Adrenal gland (tissue), 5 donors: Measurements from ENCODE around the gene RAB20.

Experiments
- POLR2A ChIP-seq, 2 donors: fragments of 450-650 bp; IDR thresholded peaks; one replicate each; pipeline ENCODE4 v1.6.1; 2017; ENCODE audit warnings: antibody characterized with exemption in 2 of 2, mild to moderate bottlenecking in 2 of 2, moderate library complexity in 1 of 2
- TF ChIP-seq, protein P1 (sequence below), 6 experiments: fragments of 450-650 bp in 4 of 6; fragments of 200-600 bp in 2 of 6; sonication (generic) in 1 of 6; IDR thresholded peaks; 1 replicate in 5 of 6; 2 replicates in 1 of 6; pipeline versions ENCODE4 v1.5.1 to v1.8.0; 2016 to 2021; ENCODE audit warnings: antibody characterized with exemption in 6 of 6, mild to moderate bottlenecking in 2 of 6, moderate library complexity in 1 of 6
- donor health status: DM: no; HTN: no; CAD: no.

DNA sequence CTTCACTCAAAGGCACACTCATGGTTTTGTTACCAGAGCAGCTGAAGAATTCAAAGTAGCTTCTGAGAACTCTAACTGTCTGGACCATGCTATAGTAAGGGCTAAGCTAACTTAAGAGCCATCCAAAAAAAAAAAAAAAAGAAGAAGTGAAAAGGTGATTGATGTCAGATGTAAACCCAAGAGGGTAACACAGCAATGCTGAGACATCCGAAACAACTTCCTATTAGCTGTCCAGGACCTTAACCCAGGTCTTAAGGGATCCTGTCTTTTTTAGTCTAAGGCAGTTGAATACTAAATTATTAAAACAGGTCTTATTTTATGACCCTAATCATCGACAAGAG lies 11.2 kb upstream of the RAB20 start:
- TF ChIP-seq, protein P1, sequence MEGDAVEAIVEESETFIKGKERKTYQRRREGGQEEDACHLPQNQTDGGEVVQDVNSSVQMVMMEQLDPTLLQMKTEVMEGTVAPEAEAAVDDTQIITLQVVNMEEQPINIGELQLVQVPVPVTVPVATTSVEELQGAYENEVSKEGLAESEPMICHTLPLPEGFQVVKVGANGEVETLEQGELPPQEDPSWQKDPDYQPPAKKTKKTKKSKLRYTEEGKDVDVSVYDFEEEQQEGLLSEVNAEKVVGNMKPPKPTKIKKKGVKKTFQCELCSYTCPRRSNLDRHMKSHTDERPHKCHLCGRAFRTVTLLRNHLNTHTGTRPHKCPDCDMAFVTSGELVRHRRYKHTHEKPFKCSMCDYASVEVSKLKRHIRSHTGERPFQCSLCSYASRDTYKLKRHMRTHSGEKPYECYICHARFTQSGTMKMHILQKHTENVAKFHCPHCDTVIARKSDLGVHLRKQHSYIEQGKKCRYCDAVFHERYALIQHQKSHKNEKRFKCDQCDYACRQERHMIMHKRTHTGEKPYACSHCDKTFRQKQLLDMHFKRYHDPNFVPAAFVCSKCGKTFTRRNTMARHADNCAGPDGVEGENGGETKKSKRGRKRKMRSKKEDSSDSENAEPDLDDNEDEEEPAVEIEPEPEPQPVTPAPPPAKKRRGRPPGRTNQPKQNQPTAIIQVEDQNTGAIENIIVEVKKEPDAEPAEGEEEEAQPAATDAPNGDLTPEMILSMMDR (IDR thresholded peaks at IDR 0.05): no peak
- TF ChIP-seq POLR2A (IDR thresholded peaks at IDR 0.05): no peak
